Gastrocnemius medialis (tissue), 4 donors: ENCODE measurements around the gene PXDN. TPM values are rescaled to one million over a fixed set of nuclear protein-coding genes. Genes with fewer than 3 reads are reported as not detected.

ENCODE experiments used
- ATAC-seq, 2 donors: fragments of 150-250 bp; one replicate each; pipeline ENCODE4 v1.9.1; 2016
- DNase-seq, 2 donors: peaks; one replicate each; pipeline ENCODE4 v3.0.0-alpha.2; 2019
- H3K27ac ChIP-seq, 4 donors: fragments of 200-600 bp; sonication (generic); 1 replicate in 1 of 4; 2 replicates in 3 of 4; pipeline ENCODE4 v1.5.1; 2016 to 2018; ENCODE audit warnings: mild to moderate bottlenecking in 2 of 4, moderate library complexity in 1 of 4
- H3K27me3 ChIP-seq, 3 donors: fragments of 200-600 bp; sonication (generic) in 2 of 3; 1 replicate in 1 of 3; 2 replicates in 2 of 3; pipeline versions ENCODE4 v1.5.1 to v1.6.0; 2016 to 2019; ENCODE audit warnings: mild to moderate bottlenecking in 1 of 3, moderate library complexity in 1 of 3
- H3K36me3 ChIP-seq, 2 donors: fragments of 200-600 bp; sonication (generic) in 1 of 2; one replicate each; pipeline ENCODE4 v1.5.1; 2017 to 2018
- H3K4me1 ChIP-seq, 2 donors: fragments of 200-600 bp; sonication (generic) in 1 of 2; one replicate each; pipeline ENCODE4 v1.5.1; 2016 to 2017; ENCODE audit warnings: mild to moderate bottlenecking in 2 of 2
- H3K4me3 ChIP-seq, 4 donors: fragments of 200-600 bp; sonication (generic) in 3 of 4; 1 replicate in 1 of 4; 2 replicates in 3 of 4; pipeline ENCODE4 v1.5.1; 2016 to 2019; ENCODE audit warnings: mild to moderate bottlenecking in 2 of 4
- H3K9me3 ChIP-seq, 3 donors: fragments of 200-600 bp; sonication (generic) in 2 of 3; 1 replicate in 1 of 3; 2 replicates in 2 of 3; pipeline ENCODE4 v1.5.1; 2016 to 2019
- CTCF ChIP-seq, 5 experiments: fragments of 450-650 bp in 3 of 5; fragments of 200-600 bp in 2 of 5; sonication (generic) in 2 of 5; IDR thresholded peaks in 4 of 5; conservative IDR thresholded peaks in 1 of 5; 1 replicate in 4 of 5; 2 replicates in 1 of 5; pipeline ENCODE4 v1.5.1; 2016 to 2019; ENCODE audit warnings: antibody characterized with exemption in 5 of 5, mild to moderate bottlenecking in 3 of 5, moderate library complexity in 3 of 5
- POLR2A ChIP-seq, 2 donors: fragments of 450-650 bp; IDR thresholded peaks; one replicate each; pipeline ENCODE4 v1.6.1; 2017; ENCODE audit warnings: antibody characterized with exemption in 2 of 2, mild to moderate bottlenecking in 2 of 2, moderate library complexity in 2 of 2
- in situ Hi-C, 4 donors: fragments of 200-750 bp; cut with MboI; loops; one replicate each; pipeline versions ENCODE4 v1.15.0 to v1.8.0; 2017; ENCODE audit warnings: low sequenced_read_pairs in 4 of 4
- intact Hi-C: fragments of 100-400 bp; cut with DNase I; formaldehyde crosslinking; loops from one replicate; pipeline ENCODE4 v1.15.1; 2023; ENCODE audit warnings: low total_unique reads
- total RNA-seq, 4 donors: library from RNA; depleted of rRNA; stranded (reverse); fragments of >200 nt; gene quantifications; one replicate each; pipeline versions ENCODE4 v1.1.0 to v1.2.3, GENCODE V29; 2016

Gene PXDN
- total RNA-seq, 4 donors from 2014 or later: 7.8 to 13.4 (median 10.3) TPM

GRCh38 chr2:1685957-1686783 lies 58.1 kb downstream of the PXDN start:
- no peaks in the 10 kb centered on the region for H3K9me3 ChIP-seq
- H3K4me1 ChIP-seq: no peaks in the 10 kb centered on the region
- in situ Hi-C loops (no loop called here), intact Hi-C loops (no loop called here)
- H3K4me3 ChIP-seq: no peak overlapping the region
- no peak for TF ChIP-seq POLR2A (IDR thresholded peaks at IDR 0.05)
- no peak for TF ChIP-seq CTCF (IDR thresholded peaks at IDR 0.05 in 4 of 5, conservative IDR thresholded peaks at IDR 0.05 in 1 of 5)
- H3K27me3 ChIP-seq: peaks cover 0 to 4% (median 0%) of the 10 kb centered on the region in 3 donors
- H3K36me3 ChIP-seq: peaks cover 0 to 5% of the 10 kb centered on the region in 2 donors
- ATAC-seq (no peak), DNase-seq (no peak)
- no peak overlapping the region for H3K27ac ChIP-seq

GRCh38 chr2:1685078-1685956 lies 59.0 kb downstream of the PXDN start:
- DNase-seq: no peak
- no peak overlapping the region for H3K27ac ChIP-seq
- peaks cover 0 to 4% (median 0%) of the 10 kb centered on the region in 3 donors for H3K27me3 ChIP-seq
- peaks cover 0 to 5% of the 10 kb centered on the region in 2 donors for H3K36me3 ChIP-seq
- no peak overlapping the region for H3K4me3 ChIP-seq
- intact Hi-C loops: no loop called here
- no peak for TF ChIP-seq CTCF (IDR thresholded peaks at IDR 0.05 in 4 of 5, conservative IDR thresholded peaks at IDR 0.05 in 1 of 5)
- no peak for TF ChIP-seq POLR2A (IDR thresholded peaks at IDR 0.05)
- no peaks in the 10 kb centered on the region for H3K4me1 ChIP-seq
- ATAC-seq: no peak
- no peaks in the 10 kb centered on the region for H3K9me3 ChIP-seq
- in situ Hi-C loops: no loop called here

GRCh38 chr2:1683297-1683696 lies 61.0 kb downstream of the PXDN start:
- Histone ChIP-seq H3K4me1 (no peaks in the 10 kb centered on the region), H3K36me3 (peaks cover 0 to 5% of the 10 kb centered on the region in 2 donors), H3K9me3 (no peaks in the 10 kb centered on the region), H3K4me3 (no peak overlapping the region), H3K27me3 (peaks cover 0 to 4% (median 0%) of the 10 kb centered on the region in 3 donors), H3K27ac (no peak overlapping the region)
- in situ Hi-C loops (no loop called here), intact Hi-C loops (no loop called here)
- TF ChIP-seq POLR2A (IDR thresholded peaks at IDR 0.05) (no peak), CTCF (IDR thresholded peaks at IDR 0.05 in 4 of 5, conservative IDR thresholded peaks at IDR 0.05 in 1 of 5) (no peak)
- DNase-seq (no peak), ATAC-seq (no peak)

- Histone ChIP-seq H3K4me3 (no peak overlapping the region), H3K27me3 (peaks cover 0 to 4% (median 0%) of the 10 kb centered on the region in 3 donors), H3K9me3 (no peaks in the 10 kb centered on the region), H3K27ac (no peak overlapping the region), H3K4me1 (no peaks in the 10 kb centered on the region), H3K36me3 (no peaks in the 10 kb centered on the region)
- TF ChIP-seq POLR2A (IDR thresholded peaks at IDR 0.05) (no peak), CTCF (IDR thresholded peaks at IDR 0.05 in 4 of 5, conservative IDR thresholded peaks at IDR 0.05 in 1 of 5) (no peak)
- intact Hi-C loops (no loop called here), in situ Hi-C loops (no loop called here)
- ATAC-seq (no peak), DNase-seq (no peak)
Measured at GRCh38 chr2:1682181-1682440, 62.2 kb downstream of the PXDN start.
